ENCODE data around the gene ANKRD39. TPM values are rescaled to one million over a fixed set of nuclear protein-coding genes. Genes with fewer than 3 reads are reported as not detected.
A peak's percentile ranks its signal among the peaks of the same experiment; 100 is the strongest.
"Not testable (repeated sequence)": the region's sequence is repeated elsewhere in the genome, so short reads cannot be mapped to it uniquely, and the experiment has no call there.

The ANKRD39 gene
- total RNA-seq, 2 donors from 2014 or later = 11.9 to 12.4 TPM

- ATAC-seq; intact Hi-C loops (cut with DNase I); DNase-seq: not testable (repeated sequence)
Observed at GRCh38 chr2:96889502-96889901, 31.7 kb upstream of the ANKRD39 start.

- no peak for DNase-seq
- intact Hi-C loops (cut with DNase I) = no loop called here
- ATAC-seq = peak; percentile 15 to 54
Observed at GRCh38 chr2:96888072-96889011, 30.5 kb upstream of the ANKRD39 start.

GRCh38 chr2:96887493-96888012 is 29.7 kb upstream of the ANKRD39 start:
- no peak for DNase-seq
- intact Hi-C loops (cut with DNase I) = no loop called here
- ATAC-seq = peak; percentile 56 to 63

- DNase-seq (no peak), ATAC-seq (no peak)
- intact Hi-C loops (cut with DNase I) = no loop called here
Observed at GRCh38 chr2:96885432-96886347, 27.9 kb upstream of the ANKRD39 start.

GRCh38 chr2:96884299-96885094 is 26.7 kb upstream of the ANKRD39 start:
- intact Hi-C loops (cut with DNase I) = no loop called here
- ATAC-seq (no peak), DNase-seq (no peak)

GRCh38 chr2:96883306-96883705 is 25.5 kb upstream of the ANKRD39 start:
- ATAC-seq (no peak), DNase-seq (no peak)
- intact Hi-C loops (cut with DNase I) = no loop called here

GRCh38 chr2:96882906-96883305 is 25.1 kb upstream of the ANKRD39 start:
- DNase-seq = no peak
- intact Hi-C loops (cut with DNase I) = no loop called here
- ATAC-seq = no peak

GRCh38 chr2:96882230-96882629 is 24.4 kb upstream of the ANKRD39 start:
- no peak for ATAC-seq
- intact Hi-C loops (cut with DNase I) = no loop called here
- DNase-seq = no peak

GRCh38 chr2:96881349-96882195 is 23.8 kb upstream of the ANKRD39 start:
- ATAC-seq = peak in 1 of 2 donors; percentile 38

GRCh38 chr2:96880891-96881273 is 23.1 kb upstream of the ANKRD39 start:
- no peak for ATAC-seq
- intact Hi-C loops (cut with DNase I) = no loop called here
- no peak for DNase-seq

More at GRCh38 chr2:96881349-96882195, 23.8 kb upstream of the ANKRD39 start:
- intact Hi-C loops (cut with DNase I) = no loop called here
- DNase-seq = no peak

- intact Hi-C loops (cut with DNase I) = no loop called here
- ATAC-seq (no peak), DNase-seq (no peak)
Observed at GRCh38 chr2:96879545-96880040, 21.8 kb upstream of the ANKRD39 start.

- intact Hi-C loops (cut with DNase I) = no loop called here
- no peak for DNase-seq
- no peak for ATAC-seq
Observed at GRCh38 chr2:96878796-96879544, 21.2 kb upstream of the ANKRD39 start.

GRCh38 chr2:96878171-96878570 is 20.4 kb upstream of the ANKRD39 start:
- DNase-seq (no peak), ATAC-seq (no peak)
- intact Hi-C loops (cut with DNase I) = no loop called here

GRCh38 chr2:96877631-96878092 is 19.8 kb upstream of the ANKRD39 start:
- intact Hi-C loops (cut with DNase I) = no loop called here
- DNase-seq (no peak), ATAC-seq (no peak)

- no peak for ATAC-seq
- intact Hi-C loops (cut with DNase I) = no loop called here
- DNase-seq = no peak
Observed at GRCh38 chr2:96877042-96877451, 19.2 kb upstream of the ANKRD39 start.

GRCh38 chr2:96876269-96877041 is 18.6 kb upstream of the ANKRD39 start:
- ATAC-seq (no peak), DNase-seq (no peak)
- intact Hi-C loops (cut with DNase I) = no loop called here
